ENCODE measurements around the gene LGI4. TPM values are rescaled to one million over a fixed set of nuclear protein-coding genes. Genes with fewer than 3 reads are reported as not detected.
A peak's percentile ranks its signal among the peaks of the same experiment; 100 is the strongest.
"Not testable (repeated sequence)": the region's sequence is repeated elsewhere in the genome, so short reads cannot be mapped to it uniquely, and the experiment has no call there.

Gene LGI4
- total RNA-seq, 4 donors from 2014 or later, result 16.1 to 31.5 (median 27.2) TPM

DNA sequence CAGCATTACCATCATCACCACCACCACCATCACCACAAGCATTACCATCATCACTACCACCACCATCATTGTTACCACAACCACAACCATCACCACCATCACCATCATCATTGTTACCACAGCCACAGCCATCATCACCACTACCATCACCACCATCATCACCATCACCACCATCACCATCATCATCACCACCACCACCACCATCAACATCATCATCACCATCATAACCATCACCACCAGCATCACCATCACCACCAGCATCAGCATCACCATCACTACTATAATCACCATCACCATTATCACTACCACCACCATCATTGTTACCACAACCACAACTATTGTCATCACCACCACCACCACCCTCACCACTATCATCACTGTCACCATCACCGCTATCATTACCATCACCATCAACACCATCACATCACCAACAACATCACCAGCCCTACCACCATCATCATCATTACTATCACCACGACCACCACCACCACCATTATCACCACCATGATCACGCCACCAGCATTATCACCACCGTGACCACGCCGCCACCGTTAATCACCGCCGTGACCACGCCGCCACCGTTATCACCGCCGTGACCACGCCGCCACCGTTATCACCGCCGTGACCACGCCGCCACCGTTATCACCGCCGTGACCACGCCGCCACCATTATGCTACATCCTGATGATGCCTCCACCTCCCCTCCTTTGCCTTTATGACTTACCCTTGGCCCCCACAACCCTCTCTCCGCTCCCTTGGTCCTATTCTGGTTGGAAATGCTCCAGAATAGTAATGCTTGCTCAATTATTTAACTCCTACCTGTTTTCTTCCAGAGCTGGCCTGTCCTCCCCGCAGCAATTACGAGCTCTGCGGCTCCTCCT is 29.2 kb downstream of the LGI4 start:
- Histone ChIP-seq H3K27ac (peak overlapping the region in 2 of 4 donors; percentile 47 to 61), H3K36me3 (no peaks in the 10 kb centered on the region), H3K4me3 (no peak overlapping the region), H3K4me1 (peaks cover 6 to 16% of the 10 kb centered on the region in 2 donors), H3K9me3 (no peaks in the 10 kb centered on the region), H3K27me3 (no peaks in the 10 kb centered on the region)
- no peak for ATAC-seq
- in situ Hi-C loops (cut with MboI; ENCODE audit: low sequenced_read_pairs in 4 of 4), result no loop called here
- intact Hi-C loops (cut with DNase I; ENCODE audit: low total_unique reads), result no loop called here
- TF ChIP-seq POLR2A (IDR thresholded peaks at IDR 0.05), result no peak
- TF ChIP-seq, protein P1, sequence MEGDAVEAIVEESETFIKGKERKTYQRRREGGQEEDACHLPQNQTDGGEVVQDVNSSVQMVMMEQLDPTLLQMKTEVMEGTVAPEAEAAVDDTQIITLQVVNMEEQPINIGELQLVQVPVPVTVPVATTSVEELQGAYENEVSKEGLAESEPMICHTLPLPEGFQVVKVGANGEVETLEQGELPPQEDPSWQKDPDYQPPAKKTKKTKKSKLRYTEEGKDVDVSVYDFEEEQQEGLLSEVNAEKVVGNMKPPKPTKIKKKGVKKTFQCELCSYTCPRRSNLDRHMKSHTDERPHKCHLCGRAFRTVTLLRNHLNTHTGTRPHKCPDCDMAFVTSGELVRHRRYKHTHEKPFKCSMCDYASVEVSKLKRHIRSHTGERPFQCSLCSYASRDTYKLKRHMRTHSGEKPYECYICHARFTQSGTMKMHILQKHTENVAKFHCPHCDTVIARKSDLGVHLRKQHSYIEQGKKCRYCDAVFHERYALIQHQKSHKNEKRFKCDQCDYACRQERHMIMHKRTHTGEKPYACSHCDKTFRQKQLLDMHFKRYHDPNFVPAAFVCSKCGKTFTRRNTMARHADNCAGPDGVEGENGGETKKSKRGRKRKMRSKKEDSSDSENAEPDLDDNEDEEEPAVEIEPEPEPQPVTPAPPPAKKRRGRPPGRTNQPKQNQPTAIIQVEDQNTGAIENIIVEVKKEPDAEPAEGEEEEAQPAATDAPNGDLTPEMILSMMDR (IDR thresholded peaks at IDR 0.05 in 4 of 5, conservative IDR thresholded peaks at IDR 0.05 in 1 of 5), result no peak
- no peak for DNase-seq

DNA sequence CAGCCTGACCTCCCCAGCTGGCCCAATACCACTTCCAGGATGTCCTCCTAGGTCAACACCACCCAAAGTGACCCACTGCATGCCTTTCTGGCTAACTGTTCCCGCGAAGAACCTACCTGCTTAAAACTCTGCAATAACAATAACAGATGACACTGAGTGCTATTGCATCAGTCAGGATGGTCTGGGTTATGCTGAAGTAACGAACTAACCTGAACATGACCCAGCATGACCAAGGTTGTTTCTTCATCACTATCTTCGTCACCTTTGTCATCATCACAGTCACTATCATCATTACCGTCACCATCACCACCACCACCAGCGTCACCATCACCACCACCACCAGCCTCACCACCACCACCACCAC is 29.8 kb downstream of the LGI4 start:
- ATAC-seq (no peak), DNase-seq (no peak)
- no peak overlapping the region for H3K27ac ChIP-seq
- peaks cover 6 to 16% of the 10 kb centered on the region in 2 donors for H3K4me1 ChIP-seq
- in situ Hi-C loops (cut with MboI; ENCODE audit: low sequenced_read_pairs in 4 of 4), result no loop called here
- TF ChIP-seq, protein P1 (IDR thresholded peaks at IDR 0.05 in 4 of 5, conservative IDR thresholded peaks at IDR 0.05 in 1 of 5), result no peak
- no peak for TF ChIP-seq POLR2A (IDR thresholded peaks at IDR 0.05)
- H3K27me3 ChIP-seq, result no peaks in the 10 kb centered on the region
- H3K9me3 ChIP-seq, result no peaks in the 10 kb centered on the region
- H3K36me3 ChIP-seq, result no peaks in the 10 kb centered on the region
- H3K4me3 ChIP-seq, result no peak overlapping the region
- intact Hi-C loops (cut with DNase I; ENCODE audit: low total_unique reads), result no loop called here

DNA sequence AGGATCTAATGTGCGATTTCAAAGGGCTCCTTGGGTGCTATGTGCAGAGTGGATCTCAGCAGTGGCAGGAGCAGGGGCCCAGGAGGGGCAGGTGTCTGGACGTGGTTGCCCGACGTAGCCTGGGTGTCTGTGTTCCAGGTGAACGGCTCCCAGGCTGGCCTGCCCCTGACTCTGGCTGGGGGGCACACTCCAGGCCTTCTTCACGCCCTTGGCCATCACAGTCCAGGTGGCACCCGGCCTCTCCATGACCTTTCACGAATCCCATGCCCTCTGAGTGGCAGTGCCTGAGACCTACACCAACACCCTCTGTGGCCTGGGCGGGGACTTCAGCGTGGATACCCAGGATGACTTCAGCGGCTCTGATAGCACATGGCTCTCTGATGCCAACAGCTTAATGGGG is 30.5 kb downstream of the LGI4 start:
- DNase-seq, result no peak
- no peak for ATAC-seq
- intact Hi-C loops (cut with DNase I; ENCODE audit: low total_unique reads), result no loop called here

DNA sequence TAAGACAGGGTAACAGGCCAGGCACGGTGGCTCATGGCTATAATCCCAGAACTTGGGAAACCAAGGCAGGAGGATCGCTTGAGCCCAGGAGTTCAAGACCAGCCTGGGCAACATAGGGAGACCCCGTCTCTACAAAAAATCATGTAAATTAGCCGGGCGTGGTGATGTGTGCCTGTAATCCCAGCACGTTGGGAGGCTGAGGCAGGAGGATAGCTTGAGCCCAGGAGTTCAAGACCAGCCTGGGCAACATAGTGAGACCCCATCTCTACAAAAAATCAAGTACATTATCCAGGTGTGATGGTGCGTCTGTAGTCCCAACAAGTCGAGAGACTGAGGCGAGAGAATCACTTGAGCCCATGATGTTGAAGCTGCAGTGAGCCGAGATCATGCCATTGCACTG is 31.2 kb downstream of the LGI4 start:
- H3K4me1 ChIP-seq; ATAC-seq; in situ Hi-C loops (cut with MboI; ENCODE audit: low sequenced_read_pairs in 4 of 4); H3K36me3 ChIP-seq; H3K4me3 ChIP-seq; intact Hi-C loops (cut with DNase I; ENCODE audit: low total_unique reads); DNase-seq; H3K27me3 ChIP-seq; H3K9me3 ChIP-seq; H3K27ac ChIP-seq: not testable (repeated sequence)

More for the DNA sequence above, 30.5 kb downstream of the LGI4 start:
- in situ Hi-C loops (cut with MboI; ENCODE audit: low sequenced_read_pairs in 4 of 4), result no loop called here
- no peaks in the 10 kb centered on the region for H3K9me3 ChIP-seq
- no peaks in the 10 kb centered on the region for H3K27me3 ChIP-seq
- H3K4me1 ChIP-seq, result peaks cover 6 to 10% of the 10 kb centered on the region in 2 donors
- TF ChIP-seq POLR2A (IDR thresholded peaks at IDR 0.05), result no peak
- TF ChIP-seq, protein P1 (IDR thresholded peaks at IDR 0.05 in 4 of 5, conservative IDR thresholded peaks at IDR 0.05 in 1 of 5), result no peak
- H3K27ac ChIP-seq, result no peak overlapping the region
- no peak overlapping the region for H3K4me3 ChIP-seq
- no peaks in the 10 kb centered on the region for H3K36me3 ChIP-seq

DNA sequence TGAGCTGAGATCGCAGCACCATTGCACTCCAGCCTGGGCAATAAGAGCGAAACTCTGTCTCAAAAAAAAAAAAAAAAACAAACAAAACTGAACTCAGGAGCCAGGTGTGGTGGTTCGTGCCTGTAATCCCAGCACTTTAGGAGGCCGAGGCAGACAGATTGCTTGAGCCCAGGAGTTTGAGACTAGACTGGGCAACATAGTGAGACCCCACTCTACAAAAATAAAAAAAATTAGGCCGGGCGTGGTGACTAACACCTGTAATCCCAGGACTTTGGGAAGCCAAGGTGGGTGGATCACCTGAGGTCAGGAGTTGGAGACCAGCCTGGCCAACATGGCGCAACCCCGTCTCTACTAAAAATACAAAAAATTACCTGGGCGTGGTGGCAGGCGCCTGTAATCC is 32.9 kb downstream of the LGI4 start:
- in situ Hi-C loops (cut with MboI; ENCODE audit: low sequenced_read_pairs in 4 of 4); DNase-seq; H3K4me1 ChIP-seq; H3K27ac ChIP-seq; H3K36me3 ChIP-seq; H3K27me3 ChIP-seq; H3K4me3 ChIP-seq; H3K9me3 ChIP-seq; ATAC-seq; intact Hi-C loops (cut with DNase I; ENCODE audit: low total_unique reads): not testable (repeated sequence)

Data from gastrocnemius medialis (tissue), 4 donors.